ENCODE data around the gene KITLG.

Gene KITLG

GRCh38 chr12:88623777-88624548 is 43.7 kb upstream of the KITLG start:
- no peak overlapping the region for H3K4me3 ChIP-seq (ENCODE audit: low read length)
- TF ChIP-seq CTCF (IDR thresholded peaks at IDR 0.05; ENCODE audit: insufficient read depth, low read depth, low read length, missing control alignments): no peak
- DNase-seq (ENCODE audit: low read depth): no peak

- no peak for DNase-seq (ENCODE audit: low read depth)
- TF ChIP-seq CTCF (IDR thresholded peaks at IDR 0.05; ENCODE audit: insufficient read depth, low read depth, low read length, missing control alignments): no peak
- H3K4me3 ChIP-seq (ENCODE audit: low read length): no peak overlapping the region
These were observed 37.1 kb upstream of the KITLG start for GRCh38 chr12:88617352-88617751.

- no peak overlapping the region for H3K4me3 ChIP-seq (ENCODE audit: low read length)
- no peak for TF ChIP-seq CTCF (IDR thresholded peaks at IDR 0.05; ENCODE audit: insufficient read depth, low read depth, low read length, missing control alignments)
- DNase-seq (ENCODE audit: low read depth): peak; percentile 51
These were observed 35.2 kb upstream of the KITLG start for GRCh38 chr12:88615490-88615889.

- TF ChIP-seq CTCF (IDR thresholded peaks at IDR 0.05; ENCODE audit: insufficient read depth, low read depth, low read length, missing control alignments): no peak
- no peak overlapping the region for H3K4me3 ChIP-seq (ENCODE audit: low read length)
- no peak for DNase-seq (ENCODE audit: low read depth)
These were observed 24.4 kb upstream of the KITLG start for GRCh38 chr12:88604646-88605045.

GRCh38 chr12:88600272-88600671 is 20.0 kb upstream of the KITLG start:
- TF ChIP-seq CTCF (IDR thresholded peaks at IDR 0.05; ENCODE audit: insufficient read depth, low read depth, low read length, missing control alignments): no peak
- DNase-seq (ENCODE audit: low read depth): peak; percentile 67
- no peak overlapping the region for H3K4me3 ChIP-seq (ENCODE audit: low read length)

- no peak for DNase-seq (ENCODE audit: low read depth)
- TF ChIP-seq CTCF (IDR thresholded peaks at IDR 0.05; ENCODE audit: insufficient read depth, low read depth, low read length, missing control alignments): no peak
- H3K4me3 ChIP-seq (ENCODE audit: low read length): no peak overlapping the region
These were observed 17.1 kb upstream of the KITLG start for GRCh38 chr12:88597365-88597764.

GRCh38 chr12:88595697-88596096 is 15.4 kb upstream of the KITLG start:
- TF ChIP-seq CTCF (IDR thresholded peaks at IDR 0.05; ENCODE audit: insufficient read depth, low read depth, low read length, missing control alignments): no peak
- H3K4me3 ChIP-seq (ENCODE audit: low read length): no peak overlapping the region
- DNase-seq (ENCODE audit: low read depth): no peak

Data from epithelial cell of esophagus (primary cell).